Right lobe of liver (tissue), 4 donors: ENCODE measurements around the gene BEAN1.

ENCODE experiments used
- CTCF ChIP-seq, 4 donors: fragments of 200-600 bp in 3 of 4; fragments of 450-650 bp in 1 of 4; IDR thresholded peaks; one replicate each; pipeline versions ENCODE4 v1.5.1 to v1.8.0; 2016 to 2022; ENCODE audit warnings: antibody characterized with exemption in 4 of 4, mild to moderate bottlenecking in 2 of 4
- POLR2A ChIP-seq: fragments of 450-650 bp; IDR thresholded peaks from one replicate; pipeline ENCODE4 v1.6.1; 2017; ENCODE audit warnings: antibody characterized with exemption, mild to moderate bottlenecking
- donor health status: DM: no; HTN: no; CAD: no.
- donor health status: DM: no; HTN: no; CAD: no.
- donor health status: DM: no; HTN: yes; CAD: no.

- TF ChIP-seq CTCF (IDR thresholded peaks at IDR 0.05) (no peak), POLR2A (no peak)
These were observed 36.6 kb upstream of the BEAN1 start for GRCh38 chr16:66390346-66391108.
